Measurements from ENCODE around the gene CALN1. TPM values are rescaled to one million over a fixed set of nuclear protein-coding genes. Genes with fewer than 3 reads are reported as not detected.
"Not testable (repeated sequence)": the region's sequence is repeated elsewhere in the genome, so short reads cannot be mapped to it uniquely, and the experiment has no call there.

Gene CALN1
- total RNA-seq, 6 experiments from 2014 or later, result 0.06 to 0.98 (median 0.34) TPM

DNA sequence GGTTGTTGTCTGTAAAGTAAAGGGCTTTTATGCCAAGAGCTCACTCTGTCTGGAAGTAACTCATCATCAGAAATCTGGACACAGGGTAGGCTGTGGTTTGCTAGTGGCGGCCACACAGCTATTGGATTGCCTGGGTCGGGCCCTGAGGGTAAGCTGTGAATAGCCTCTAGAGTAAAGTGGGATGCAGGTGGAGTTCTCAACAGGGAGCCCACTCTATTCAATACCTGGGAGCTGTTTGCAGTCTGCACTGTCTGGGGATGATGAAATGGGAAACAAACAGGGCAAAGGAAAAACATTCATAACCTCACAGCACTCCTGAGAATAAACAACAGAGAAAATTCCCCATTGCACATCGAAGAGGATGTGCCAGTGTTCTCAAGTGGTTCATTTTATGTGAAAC, 582.6 kb downstream of the CALN1 start:
- ATAC-seq, result no peak
- no peak overlapping the region for H3K27ac ChIP-seq
- no peaks in the 10 kb centered on the region for H3K27me3 ChIP-seq
- no peaks in the 10 kb centered on the region for H3K4me1 ChIP-seq
- DNase-seq, result no peak
- H3K36me3 ChIP-seq, result no peaks in the 10 kb centered on the region
- intact Hi-C loops (cut with DNase I), result no loop called here
- no peak overlapping the region for H3K4me3 ChIP-seq
- no peaks in the 10 kb centered on the region for H3K9me3 ChIP-seq
- TF ChIP-seq, protein P1, sequence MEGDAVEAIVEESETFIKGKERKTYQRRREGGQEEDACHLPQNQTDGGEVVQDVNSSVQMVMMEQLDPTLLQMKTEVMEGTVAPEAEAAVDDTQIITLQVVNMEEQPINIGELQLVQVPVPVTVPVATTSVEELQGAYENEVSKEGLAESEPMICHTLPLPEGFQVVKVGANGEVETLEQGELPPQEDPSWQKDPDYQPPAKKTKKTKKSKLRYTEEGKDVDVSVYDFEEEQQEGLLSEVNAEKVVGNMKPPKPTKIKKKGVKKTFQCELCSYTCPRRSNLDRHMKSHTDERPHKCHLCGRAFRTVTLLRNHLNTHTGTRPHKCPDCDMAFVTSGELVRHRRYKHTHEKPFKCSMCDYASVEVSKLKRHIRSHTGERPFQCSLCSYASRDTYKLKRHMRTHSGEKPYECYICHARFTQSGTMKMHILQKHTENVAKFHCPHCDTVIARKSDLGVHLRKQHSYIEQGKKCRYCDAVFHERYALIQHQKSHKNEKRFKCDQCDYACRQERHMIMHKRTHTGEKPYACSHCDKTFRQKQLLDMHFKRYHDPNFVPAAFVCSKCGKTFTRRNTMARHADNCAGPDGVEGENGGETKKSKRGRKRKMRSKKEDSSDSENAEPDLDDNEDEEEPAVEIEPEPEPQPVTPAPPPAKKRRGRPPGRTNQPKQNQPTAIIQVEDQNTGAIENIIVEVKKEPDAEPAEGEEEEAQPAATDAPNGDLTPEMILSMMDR (IDR thresholded peaks at IDR 0.05), result no peak
- TF ChIP-seq POLR2A (IDR thresholded peaks at IDR 0.05), result no peak
- 37% methylated on average over 2 of the region's 3 CpGs for WGBS (ENCODE audit: insufficient coverage, low coverage, low lambda C conversion rate, missing lambda C conversion rate)

DNA sequence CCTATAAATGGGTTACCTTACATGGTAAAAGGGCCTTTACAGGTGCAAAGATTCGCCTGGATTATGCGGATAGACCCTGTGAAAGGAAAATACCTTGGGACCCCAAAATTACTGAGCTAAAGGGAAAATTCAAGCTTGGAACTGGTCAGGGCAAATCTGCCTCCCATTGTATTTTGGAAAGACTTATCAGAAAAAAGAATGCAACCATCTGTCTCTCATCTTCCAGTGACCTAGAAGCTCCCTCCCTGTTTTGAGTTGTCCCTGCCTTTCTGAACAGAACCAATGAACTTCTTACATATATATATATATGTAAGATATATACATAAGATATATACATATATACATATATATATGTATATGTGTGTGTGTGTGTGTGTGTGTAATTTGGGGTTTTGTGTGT, 583.8 kb downstream of the CALN1 start:
- Histone ChIP-seq H3K4me3 (no peak overlapping the region), H3K4me1 (no peaks in the 10 kb centered on the region), H3K36me3 (no peaks in the 10 kb centered on the region), H3K9me3 (no peaks in the 10 kb centered on the region), H3K27me3 (no peaks in the 10 kb centered on the region), H3K27ac (no peak overlapping the region)
- TF ChIP-seq, protein P1 (IDR thresholded peaks at IDR 0.05), result no peak
- no peak for TF ChIP-seq POLR2A (IDR thresholded peaks at IDR 0.05)
- DNase-seq (no peak), ATAC-seq (no peak)
- intact Hi-C loops (cut with DNase I), result no loop called here
- WGBS (ENCODE audit: insufficient coverage, low coverage, low lambda C conversion rate, missing lambda C conversion rate), result 63% methylated on average over 2 of the region's 2 CpGs

DNA sequence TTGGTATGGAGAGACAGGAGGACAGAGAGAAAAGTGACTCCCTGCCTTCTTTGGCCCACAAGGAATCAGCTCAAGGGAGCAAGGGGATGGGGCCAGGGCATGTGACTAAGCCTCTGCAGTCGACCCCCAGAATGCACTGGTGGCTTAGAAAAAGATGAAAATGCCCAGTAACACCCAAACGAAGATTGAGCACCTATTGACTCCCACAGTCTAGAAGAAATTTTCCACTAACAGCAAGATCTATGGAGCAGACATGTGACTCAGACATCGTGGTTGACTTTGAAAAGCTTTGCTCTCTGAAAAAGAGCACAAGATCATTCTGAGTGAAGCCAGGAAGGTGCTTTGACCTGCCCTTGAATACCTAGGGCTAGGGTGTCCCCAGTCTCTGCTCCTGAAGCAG, 586.0 kb downstream of the CALN1 start:
- WGBS (ENCODE audit: insufficient coverage, low coverage, low lambda C conversion rate, missing lambda C conversion rate), result 29% methylated on average over 2 of the region's 3 CpGs
- no peak for ATAC-seq
- intact Hi-C loops (cut with DNase I), result no loop called here
- Histone ChIP-seq H3K27ac (no peak overlapping the region), H3K36me3 (no peaks in the 10 kb centered on the region), H3K4me3 (no peak overlapping the region), H3K27me3 (no peaks in the 10 kb centered on the region), H3K9me3 (no peaks in the 10 kb centered on the region), H3K4me1 (no peaks in the 10 kb centered on the region)
- TF ChIP-seq, protein P1 (IDR thresholded peaks at IDR 0.05), result no peak
- TF ChIP-seq POLR2A (IDR thresholded peaks at IDR 0.05), result no peak
- no peak for DNase-seq

DNA sequence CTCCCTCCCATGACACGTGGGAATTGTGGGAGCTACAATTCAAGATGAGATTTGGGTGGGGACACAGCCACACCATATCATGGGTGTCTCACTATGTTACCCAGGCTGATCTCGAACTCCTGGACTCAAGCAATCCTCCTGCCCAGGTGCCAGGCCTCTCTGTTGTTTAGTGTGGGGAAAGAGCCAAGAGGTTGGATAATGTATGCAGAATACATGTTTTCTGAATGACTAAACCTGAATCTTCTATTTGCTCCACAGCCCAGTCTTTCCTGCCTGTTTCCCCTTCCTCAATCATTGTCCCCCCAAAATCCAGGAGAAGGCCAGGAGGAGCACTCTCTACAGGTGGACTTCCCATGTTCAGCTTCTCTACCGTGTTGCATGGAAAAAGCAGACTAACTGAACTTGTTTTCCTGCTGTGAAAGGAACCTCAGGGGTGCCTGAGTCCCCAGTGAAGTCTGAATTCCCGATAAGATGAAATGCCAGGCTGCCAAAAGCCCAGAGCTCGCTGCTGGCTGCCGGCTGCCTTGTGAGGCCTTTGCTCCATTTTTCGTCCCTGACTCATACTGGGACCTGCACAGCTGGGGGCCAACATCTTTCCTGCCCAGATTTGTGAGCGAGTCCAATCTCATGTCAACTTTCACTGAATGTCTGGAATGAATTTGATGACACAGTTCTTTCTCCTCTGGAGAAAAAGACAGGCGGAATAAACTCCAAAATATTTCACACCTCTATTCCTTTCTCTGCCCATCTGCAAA, 588.0 kb downstream of the CALN1 start:
- TF ChIP-seq, protein P1 (IDR thresholded peaks at IDR 0.05), result no peak
- no peak for TF ChIP-seq POLR2A (IDR thresholded peaks at IDR 0.05)
- Histone ChIP-seq H3K4me3 (no peak overlapping the region), H3K27ac (no peak overlapping the region), H3K9me3 (no peaks in the 10 kb centered on the region), H3K4me1 (no peaks in the 10 kb centered on the region), H3K36me3 (no peaks in the 10 kb centered on the region), H3K27me3 (no peaks in the 10 kb centered on the region)
- intact Hi-C loops (cut with DNase I), result no loop called here
- no peak for ATAC-seq
- no peak for DNase-seq
- WGBS (ENCODE audit: insufficient coverage, low coverage, low lambda C conversion rate, missing lambda C conversion rate), result 57% methylated on average over 8 of the region's 9 CpGs

DNA sequence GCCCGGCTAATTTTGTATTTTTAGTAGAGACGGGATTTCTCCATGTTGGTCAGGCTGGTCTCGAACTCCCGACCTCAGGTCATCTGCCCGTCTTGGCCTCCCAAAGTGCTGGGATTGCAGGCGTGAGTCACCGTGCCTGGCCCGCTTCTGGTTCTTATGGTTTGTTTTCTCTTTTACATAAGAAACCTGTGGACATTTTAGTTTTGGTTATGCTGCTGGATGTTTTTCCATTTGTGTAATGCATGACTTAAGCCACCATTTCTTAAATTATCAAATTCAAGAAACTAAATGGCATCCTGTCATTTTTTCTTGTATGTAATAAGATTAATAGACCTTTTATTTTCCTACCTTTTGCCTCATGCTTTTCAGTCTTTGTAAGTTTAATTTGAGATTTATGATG, 589.7 kb downstream of the CALN1 start:
- H3K36me3 ChIP-seq; H3K9me3 ChIP-seq; H3K27ac ChIP-seq; H3K4me1 ChIP-seq; DNase-seq; intact Hi-C loops (cut with DNase I); H3K27me3 ChIP-seq; H3K4me3 ChIP-seq; ATAC-seq: not testable (repeated sequence)
- 89% methylated on average over 8 of the region's 8 CpGs for WGBS (ENCODE audit: insufficient coverage, low coverage, low lambda C conversion rate, missing lambda C conversion rate)
